Posterior cingulate gyrus (tissue), 11 donors: ENCODE measurements around the gene GABRR1.
"Not testable (repeated sequence)": the region's sequence is repeated elsewhere in the genome, so short reads cannot be mapped to it uniquely, and the experiment has no call there.

Experiments used
- DNase-seq, 10 donors: peaks; one replicate each; pipeline versions ENCODE4 v3.0.0 to v3.0.0-alpha.2; 2020 to 2021; ENCODE audit warnings: mixed read lengths in 3 of 10
- intact Hi-C: fragments of 100-400 bp; cut with DNase I; formaldehyde crosslinking; loops from one replicate; pipeline ENCODE4 v1.15.1; 2023

Gene GABRR1

DNA sequence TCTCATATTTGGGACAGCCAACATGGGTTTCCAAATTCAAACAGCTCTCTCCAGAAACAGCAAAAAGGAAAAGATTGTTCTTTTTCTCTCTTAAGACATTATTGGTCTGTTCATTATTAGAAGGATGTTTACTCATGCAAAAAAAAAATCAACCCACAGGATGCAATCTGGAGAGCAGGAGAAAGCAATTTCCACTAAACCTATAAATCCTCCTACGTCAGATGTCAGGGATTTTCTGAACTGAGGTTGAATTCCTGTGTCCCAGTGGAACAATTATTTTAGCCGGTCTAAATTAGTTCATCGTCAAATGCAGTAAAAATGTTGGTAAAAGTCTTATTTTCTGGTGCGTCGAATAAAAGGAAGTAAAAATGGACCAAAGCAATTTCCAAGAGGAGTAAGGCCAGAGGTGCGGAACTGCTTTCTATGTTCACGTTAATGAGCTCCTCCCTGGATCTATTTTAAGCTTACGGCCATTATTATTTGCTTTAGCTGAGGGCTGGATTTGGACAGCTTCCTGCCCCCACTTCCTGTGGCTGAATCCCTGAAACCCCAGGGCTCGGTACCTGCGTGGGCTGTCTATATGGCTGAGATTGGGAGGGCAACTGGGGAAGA lies at the start of gene GABRR1:
TSS of gene GABRR1 (minus strand) at position 60 of the 612 bp plus-strand sequence. CDS start at position 24, 36 bp downstream.
- intact Hi-C loops = no loop called here
- DNase-seq = no peak

DNA sequence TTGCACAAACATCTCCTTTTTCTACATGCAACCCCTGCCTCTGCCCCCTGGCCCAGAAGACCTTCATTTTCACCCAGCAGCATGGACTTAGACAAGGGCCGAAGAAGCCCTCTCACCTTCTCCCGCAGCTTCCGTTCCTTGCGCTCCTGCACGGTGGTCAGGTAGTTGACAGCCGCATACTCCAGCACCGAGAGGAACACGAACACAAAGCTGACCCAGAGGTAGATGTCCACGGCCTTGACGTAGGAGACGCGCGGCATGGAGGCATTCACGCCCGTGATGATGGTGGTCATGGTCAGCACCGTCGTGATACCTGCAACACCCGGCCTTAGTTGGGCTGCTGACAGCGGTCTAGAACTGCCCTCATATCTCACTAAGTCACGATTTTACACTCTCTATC lies 47.1 kb upstream of the GABRR1 start:
- no peak for DNase-seq

DNA sequence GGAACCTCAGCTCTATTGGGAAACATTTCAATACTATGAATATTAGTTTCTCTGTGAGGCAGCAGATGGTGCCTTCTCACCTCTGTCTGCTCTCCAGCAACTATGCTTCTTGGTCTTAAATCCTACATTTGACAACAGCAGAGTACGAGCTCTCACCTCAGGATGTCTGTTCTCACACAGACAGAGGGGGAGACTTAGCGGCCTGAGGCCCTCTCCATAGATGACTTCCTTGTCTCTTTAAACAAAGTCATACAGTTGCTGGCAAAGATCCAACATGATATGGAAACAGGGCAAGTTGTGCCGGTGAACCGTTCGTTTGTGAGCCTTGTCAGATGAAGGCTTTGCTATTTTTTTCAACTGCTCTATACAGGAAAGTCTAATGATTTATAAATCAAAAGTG lies 43.7 kb upstream of the GABRR1 start:
- DNase-seq = no peak
- intact Hi-C loops = no loop called here

More for the DNA sequence above, 47.1 kb upstream of the GABRR1 start:
- intact Hi-C loops = no loop called here

DNA sequence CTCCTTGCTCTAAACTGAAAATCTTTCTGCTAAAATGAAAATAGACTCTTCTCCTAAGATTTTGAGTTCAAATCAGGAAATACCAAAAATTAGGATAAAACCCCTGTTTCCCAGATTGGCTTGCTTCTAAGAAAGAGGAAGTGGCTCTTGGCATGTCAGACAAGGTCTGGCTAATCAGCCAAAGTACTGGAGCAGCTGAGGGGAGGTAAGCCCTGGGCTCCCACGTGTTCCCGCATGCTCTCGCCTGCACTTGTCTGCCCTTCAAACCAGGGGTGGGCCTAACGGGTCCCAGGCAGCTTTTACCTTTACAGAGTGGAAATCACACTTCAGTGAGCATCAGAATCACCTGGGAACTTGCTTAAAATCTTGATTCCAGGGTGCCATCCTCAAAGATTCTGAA lies 43.2 kb upstream of the GABRR1 start:
- no peak for DNase-seq

DNA sequence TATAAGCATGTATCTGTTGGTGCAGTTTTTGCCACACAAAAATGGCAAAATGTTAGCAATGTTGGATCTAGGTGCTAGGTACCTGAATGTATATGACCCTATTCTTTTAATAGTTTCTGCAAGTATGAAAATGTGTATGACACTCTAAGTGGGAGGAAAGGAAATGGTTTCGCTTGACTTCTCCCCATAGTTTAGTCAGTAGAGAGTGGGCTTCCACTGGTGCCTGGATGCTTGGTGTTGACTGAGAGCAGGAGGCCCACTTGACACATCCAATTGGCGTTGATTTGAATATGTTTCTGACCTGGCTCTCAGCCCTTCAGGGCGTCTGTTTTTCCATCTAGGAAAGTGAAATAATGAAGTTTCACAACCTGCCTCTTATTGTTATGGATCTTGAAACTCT lies 41.8 kb upstream of the GABRR1 start:
- no peak for DNase-seq

More for the DNA sequence above, 43.2 kb upstream of the GABRR1 start:
- intact Hi-C loops = no loop called here

DNA sequence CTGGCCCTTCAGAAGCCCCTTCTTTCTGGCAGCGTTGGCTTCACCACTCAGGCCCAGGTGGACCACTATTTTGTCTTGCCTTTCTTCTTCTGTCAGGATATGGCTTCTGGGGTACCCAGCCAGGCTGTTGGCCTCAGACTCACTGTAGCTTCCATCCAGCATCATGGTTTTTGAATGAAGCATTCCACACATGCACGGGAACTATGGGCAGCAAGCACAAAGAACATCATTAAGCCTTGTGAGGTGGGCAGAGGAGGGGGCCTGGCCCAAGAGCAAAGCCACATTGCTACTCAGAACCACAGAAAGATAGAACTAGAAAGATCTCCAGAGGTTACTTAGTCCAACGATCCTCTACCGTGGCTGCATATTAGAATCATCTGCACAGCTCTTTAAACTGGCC lies 40.6 kb upstream of the GABRR1 start:
- DNase-seq = no peak
- intact Hi-C loops = no loop called here

More for the DNA sequence above, 41.8 kb upstream of the GABRR1 start:
- intact Hi-C loops = no loop called here

DNA sequence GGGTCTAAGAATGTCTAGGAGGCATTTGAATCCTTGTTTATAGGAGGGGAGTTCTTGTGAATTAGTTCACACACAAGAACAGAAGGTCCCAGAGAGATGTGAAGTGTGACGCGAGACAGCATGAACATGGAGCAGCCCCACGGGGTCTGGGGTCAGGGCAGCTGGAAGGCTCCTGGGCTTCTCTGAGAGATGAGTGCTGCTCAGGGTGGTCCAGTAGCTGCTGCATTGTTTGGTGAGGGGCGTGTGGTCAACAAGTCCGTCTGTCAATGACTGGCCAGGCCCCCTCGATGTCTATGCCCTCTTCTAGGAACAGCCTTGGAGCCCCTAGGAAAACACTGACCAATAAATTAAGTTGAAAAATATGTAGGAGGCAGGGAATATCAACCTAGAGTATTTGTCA lies 40.2 kb upstream of the GABRR1 start:
- intact Hi-C loops = no loop called here
- no peak for DNase-seq

DNA sequence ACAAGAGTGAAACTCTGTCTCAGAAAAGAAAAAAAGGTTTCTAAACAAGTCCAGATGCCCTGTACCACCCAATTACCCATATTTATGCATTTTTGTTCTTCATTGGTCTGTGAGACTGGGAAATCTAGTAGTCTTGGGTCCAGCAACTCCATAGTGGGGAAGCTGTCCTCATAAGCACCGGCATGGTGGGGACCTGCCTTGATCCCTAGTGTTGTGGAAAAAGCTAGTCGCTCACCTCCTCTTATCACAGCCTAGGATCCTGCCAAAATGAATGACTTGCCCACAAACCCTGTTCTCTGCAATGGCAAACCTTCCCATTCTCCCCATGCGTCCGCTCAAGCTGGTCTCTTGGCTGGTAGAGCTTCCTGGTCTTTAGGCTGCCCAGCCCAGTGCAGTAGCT lies 38.3 kb upstream of the GABRR1 start:
- DNase-seq = no peak

DNA sequence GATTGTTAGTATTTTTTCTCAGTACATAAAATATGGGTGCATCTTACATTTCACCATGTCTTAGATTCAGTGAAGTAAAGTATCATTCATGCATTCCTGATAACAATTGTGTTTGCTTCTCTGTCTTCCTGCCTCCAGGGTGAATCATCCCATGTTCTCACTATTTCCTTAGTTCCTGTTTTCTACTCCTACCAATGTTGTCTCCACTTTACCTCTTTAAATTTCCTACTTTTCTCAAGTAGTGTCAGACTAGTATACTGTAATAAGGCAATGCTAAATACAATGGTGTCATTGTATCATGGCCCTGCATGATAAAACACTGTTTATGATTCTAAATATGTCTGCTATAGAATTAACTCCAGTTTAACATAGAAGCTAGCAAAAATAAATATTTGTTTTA lies 37.4 kb upstream of the GABRR1 start:
- intact Hi-C loops = no loop called here

More for the DNA sequence above, 38.3 kb upstream of the GABRR1 start:
- intact Hi-C loops = no loop called here

DNA sequence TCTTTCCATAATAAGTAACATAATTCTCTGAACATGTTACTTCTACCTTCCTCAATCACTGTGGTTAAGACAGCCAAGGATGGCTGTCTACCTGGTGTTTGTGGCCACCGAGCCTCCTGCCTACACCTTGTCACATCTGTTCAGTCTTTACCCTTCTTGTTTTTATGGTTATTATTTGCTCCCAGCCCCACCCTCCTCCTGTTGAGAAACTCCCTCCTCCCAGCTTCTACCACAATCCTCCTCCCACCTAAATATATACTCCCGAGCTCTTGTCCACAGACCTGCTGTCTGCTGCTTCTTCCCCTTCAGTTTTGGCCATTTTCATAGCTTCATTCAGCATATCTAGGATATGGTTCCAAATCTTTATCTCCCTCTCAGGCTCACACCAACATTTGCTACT lies 35.7 kb upstream of the GABRR1 start:
- intact Hi-C loops = no loop called here

More for the DNA sequence above, 37.4 kb upstream of the GABRR1 start:
- DNase-seq = no peak

DNA sequence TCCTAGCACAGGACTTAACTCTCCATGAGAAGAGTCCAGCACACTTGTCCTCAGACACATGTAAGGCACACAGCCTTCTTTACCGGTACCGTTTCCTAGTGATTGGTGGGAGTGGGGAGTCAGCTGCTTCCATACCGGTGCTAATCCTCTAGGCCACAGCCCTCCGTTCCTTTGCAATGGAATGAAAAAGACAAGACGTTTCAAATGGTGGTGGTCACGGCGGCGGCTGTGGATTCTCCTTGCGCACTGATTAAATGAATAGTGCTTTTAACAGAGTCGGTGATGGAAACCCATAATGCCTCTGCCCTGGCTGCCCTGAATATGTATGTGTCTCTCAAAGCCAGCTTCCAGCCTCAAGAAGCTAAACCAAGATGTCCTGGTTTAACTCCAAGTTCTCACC lies 34.8 kb upstream of the GABRR1 start:
- intact Hi-C loops = no loop called here

More for the DNA sequence above, 35.7 kb upstream of the GABRR1 start:
- no peak for DNase-seq

DNA sequence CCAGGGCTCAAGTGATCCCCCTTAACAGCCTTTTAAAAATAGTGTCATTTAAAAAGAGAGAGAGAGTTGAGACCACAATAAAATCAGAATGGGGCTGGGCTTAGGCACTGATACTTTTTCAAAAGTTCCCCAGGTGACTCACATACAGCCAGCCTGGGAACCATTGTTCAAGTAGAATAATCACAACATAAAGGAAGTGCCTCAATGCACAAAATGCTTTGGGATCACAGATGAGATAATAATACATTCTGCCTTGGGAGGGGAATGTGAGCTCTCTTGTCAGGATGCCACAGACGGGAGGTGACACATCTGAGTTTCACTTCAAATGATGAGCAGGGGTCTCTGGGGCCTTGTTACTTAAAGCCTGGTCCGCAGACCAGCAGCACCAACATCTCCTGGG lies 34.0 kb upstream of the GABRR1 start:
- intact Hi-C loops = no loop called here
- no peak for DNase-seq

More for the DNA sequence above, 34.8 kb upstream of the GABRR1 start:
- DNase-seq = no peak

DNA sequence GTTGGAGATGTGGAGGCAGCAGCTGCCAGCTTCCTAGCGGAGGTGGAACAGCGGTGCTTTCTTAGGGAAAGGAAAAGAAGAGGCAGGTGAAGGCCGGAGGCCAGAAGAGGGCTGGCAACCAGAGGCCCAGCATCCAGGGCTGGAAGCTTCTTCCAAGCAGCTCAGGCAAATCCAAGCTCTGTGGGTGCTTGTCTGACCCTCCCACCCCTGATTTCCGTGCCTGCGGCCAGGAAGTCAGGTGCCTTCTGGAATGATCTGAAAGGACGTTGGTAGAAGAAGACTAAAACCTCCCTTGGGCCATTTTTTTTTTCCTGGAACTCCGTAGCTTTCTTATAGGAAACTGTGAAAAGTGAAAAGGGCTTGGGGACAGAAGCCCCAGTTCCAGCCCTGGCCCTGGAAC lies 33.1 kb upstream of the GABRR1 start:
- intact Hi-C loops = no loop called here
- no peak for DNase-seq

DNA sequence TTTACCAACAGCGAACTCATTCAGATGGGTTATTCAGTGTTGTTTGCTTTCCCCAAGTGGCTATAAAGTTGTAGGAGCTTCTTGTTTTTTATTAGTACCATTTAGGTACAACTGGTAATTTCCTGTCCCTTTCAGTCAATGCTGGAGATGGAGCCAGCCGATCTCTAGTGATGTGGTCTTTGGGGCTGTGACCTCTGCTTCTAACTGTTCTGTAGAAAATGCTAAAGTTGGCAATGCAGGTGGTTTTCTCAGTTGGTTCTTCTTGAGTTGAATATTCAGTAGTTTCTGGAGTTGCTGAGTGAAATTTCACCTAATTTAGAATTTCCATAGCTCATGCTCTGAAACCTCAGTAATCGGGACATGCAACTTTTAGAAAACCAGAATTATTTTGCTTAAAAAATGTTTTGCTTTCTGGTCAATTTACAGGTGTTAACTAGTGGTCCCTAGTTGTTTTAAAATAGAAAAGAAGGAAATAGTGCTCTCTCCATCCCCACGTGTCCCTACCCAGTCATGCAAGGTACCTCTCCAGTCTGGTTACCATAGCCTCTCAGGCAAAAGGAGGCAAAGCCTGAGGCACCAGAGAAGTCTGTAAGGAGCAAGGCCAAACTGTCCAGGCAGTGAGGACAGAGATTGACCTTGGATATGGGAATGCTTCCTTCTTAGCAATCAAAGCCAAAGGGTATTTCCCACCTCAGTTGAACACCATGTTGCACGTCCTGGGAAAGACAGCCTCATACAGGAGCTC lies 27.3 kb upstream of the GABRR1 start:
- no peak for DNase-seq
- intact Hi-C loops = loop anchor here (5.0 kb wide), 1 partner anchor 127 kb away; the partner anchor contains the start of gene SRSF12

DNA sequence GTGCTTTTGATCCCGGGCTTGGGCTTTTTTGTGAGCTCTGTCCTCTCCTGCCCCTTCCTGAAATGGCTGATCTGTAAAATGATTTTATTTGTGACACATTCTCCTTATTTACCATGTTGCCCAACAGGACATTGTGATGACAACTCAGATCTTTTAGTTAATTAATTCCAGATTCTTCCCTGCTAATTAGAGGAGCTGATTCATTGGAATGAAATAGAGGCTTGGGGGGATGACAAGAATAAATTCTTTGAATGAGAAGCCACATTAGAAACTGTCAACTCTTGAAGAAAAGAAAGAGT lies 26.1 kb upstream of the GABRR1 start:
- no peak for DNase-seq
- intact Hi-C loops = loop anchor here (5.0 kb wide), 1 partner anchor 126 kb away; the partner anchor contains the start of gene SRSF12

DNA sequence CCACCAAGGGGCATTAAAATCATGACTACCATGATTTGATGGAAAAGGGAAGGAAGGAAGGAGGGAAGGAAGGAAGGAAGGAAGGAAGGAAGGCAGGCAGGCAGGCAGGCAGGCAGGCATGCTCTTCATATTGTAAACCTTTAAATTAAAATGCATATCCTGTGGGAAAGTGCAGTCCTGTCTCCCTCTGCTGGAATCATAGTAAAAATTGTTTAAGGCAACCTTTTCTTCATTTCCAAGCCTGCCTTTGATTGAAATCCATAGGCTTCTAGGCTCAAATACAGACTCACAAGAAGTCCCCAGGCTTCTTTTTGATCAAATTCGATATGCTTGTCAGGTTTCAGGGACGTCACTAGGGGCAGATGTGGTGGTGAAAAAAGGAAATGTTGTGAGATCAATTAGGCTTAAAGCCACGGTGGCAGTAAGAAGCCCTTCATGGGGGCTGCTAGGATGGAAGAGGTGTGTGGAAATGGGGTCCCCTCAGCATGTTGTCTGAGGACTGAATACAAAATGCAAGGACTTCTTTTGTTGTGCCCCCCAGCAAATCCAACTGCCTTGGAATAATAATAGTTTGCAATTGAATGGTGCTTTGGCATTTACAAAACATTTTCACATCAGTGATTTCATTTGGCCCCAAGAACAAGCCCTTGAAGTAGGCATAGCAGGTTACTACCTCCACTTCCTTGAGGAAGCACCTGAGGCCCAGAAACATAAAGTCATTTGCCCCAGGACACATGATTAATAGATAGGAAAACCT lies 25.6 kb upstream of the GABRR1 start:
- no peak for DNase-seq
- intact Hi-C loops = loop anchor here (1.0 to 5.0 kb wide), 2 partner anchors 125 to 258 kb away; partner anchors contain the start of gene SRSF12

DNA sequence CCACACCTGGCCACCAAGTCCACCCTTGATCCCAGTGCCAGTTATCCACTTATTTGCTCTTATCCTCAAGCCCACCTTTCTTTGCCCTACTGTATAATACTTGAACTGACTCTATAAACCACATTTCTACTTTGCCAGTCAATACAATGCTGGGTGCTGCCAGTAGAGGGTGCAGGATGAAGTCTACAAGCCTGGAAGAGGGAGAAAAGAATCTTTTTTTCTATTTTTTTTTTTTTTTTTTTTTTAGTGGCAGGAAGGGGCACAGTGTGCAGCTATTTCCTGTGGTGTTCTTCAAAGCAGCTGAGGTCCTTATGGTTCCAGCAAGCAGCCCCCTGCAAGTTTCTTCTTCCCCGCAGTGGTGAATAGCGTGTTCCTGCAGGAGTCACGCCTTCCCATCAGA lies 22.2 kb upstream of the GABRR1 start:
- DNase-seq = no peak
- intact Hi-C loops = no loop called here

DNA sequence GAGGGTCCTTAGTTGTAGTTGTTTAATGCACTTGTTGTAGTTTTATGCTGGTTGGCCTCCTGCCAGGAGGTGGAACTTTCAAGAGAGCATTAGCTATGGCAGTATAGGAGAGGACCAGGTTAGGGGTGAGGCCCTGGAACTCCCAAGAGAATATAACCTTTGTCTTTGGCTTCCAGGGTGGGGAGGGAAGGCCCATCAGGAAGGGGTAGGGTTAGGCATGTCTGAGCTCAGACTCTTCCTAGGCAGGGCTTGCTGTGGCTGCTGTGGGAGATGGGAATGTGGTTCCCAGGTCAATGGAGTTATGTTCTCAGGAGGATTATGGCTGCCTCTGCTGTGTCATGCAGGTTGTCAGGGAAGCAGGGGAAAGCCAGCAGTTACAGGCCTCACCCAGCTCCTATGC lies 20.0 kb upstream of the GABRR1 start:
- no peak for DNase-seq
- intact Hi-C loops = no loop called here

DNA sequence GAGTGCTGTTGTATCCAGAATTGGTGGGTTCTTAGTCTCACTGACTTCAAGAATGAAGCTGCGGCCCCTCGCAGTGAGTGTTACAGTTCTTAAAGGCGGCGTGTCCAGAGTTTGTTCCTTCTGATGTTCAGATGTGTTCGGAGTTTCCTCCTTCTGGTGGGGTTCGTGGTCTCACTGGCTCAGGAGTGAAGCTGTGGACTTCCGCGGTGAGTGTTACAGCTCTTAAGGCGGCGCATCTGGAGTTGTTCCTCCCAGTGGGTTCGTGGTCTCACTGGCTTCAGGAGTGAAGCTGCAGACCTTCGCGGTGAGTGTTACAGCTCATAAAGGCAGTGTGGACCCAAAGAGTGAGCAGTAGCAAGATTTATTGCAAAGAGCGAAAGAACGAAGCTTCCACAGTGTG lies 16.4 kb upstream of the GABRR1 start:
- intact Hi-C loops = not testable (repeated sequence)

DNA sequence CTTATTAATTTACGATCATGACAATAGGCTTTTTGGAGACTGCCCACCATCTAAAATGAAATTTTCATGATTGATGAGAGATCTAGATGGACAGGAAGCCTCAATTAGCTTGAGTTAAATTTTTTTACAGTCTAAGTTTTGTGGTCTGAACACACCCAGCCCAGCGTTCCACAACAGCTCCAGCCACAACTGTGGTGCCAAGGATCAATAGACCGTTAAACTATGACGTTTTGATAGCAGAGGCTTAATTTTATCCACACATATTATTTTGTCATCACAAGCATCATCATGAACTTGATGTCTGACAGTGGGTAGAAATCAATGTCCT lies 5.5 kb upstream of the GABRR1 start:
- DNase-seq = no peak
- intact Hi-C loops = no loop called here

More for the DNA sequence above, 16.4 kb upstream of the GABRR1 start:
- peak in 1 of 10 donors; percentile 44 for DNase-seq

DNA sequence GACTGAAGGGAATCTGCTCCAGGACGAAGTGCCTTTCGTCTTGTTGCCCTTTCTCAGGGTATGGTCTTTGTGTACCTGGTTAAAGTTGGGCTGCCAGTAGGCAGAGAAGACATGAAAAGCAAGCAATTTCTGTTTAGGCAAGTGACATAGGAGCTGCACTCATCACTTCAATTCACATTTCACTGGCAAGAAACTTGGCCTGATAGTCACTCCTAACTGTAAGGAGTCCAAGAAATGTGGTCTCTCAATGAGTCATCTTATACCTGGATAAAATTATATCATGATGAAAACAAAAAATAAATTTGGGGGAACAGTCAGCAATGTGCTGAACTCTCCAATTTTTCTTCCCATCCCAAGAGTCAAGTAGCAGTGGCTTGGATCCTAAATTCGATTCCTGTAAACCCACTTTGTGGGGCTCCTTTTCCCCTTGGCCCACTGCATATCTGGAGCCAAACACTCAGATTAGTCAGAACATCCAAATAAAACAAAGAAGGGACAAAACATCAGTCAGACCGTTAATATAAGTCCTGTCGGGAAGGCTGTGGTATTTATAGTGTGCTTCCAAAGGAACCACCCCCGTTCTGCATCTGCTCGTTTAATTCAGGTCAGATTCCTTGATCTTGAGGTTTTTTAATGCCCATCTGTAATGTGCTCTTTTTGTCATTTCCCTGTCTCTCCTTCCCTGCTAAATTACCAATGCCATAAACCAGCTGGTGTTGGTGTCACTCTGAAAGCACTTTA lies 5.0 kb upstream of the GABRR1 start:
- DNase-seq = no peak
- intact Hi-C loops = no loop called here
